H1 (cell line): Measurements from ENCODE around the gene PTPRF. TPM values are rescaled to one million over a fixed set of nuclear protein-coding genes. Genes with fewer than 3 reads are reported as not detected.

Experiments used
- HDAC6 ChIP-seq: IDR thresholded peaks from one replicate; pipeline ENCODE4 v1.7.1; 2012; ENCODE audit warnings: low read depth, mild to moderate bottlenecking, inconsistent platforms, low read length, moderate library complexity
- PHF8 ChIP-seq: fragments of 200-600 bp; sonication (generic); conservative IDR thresholded peaks from 2 replicates; pipeline ENCODE4 v1.7.1; 2012; ENCODE audit warnings: low read depth, mild to moderate bottlenecking, inconsistent platforms, low read length, moderate library complexity
- polyA plus RNA-seq, 7 experiments: library from polyadenylated mRNA; depleted of rRNA in 3 of 7; stranded (reverse) in 5 of 7; unstranded in 2 of 7; fragments of >200 nt in 5 of 7; fragments of 200-250 nt in 2 of 7; gene quantifications; 1 replicate in 5 of 7; 2 replicates in 1 of 7; 4 replicates in 1 of 7; pipeline versions ENCODE4 v1.2.1 to v1.2.3, GENCODE V29; 2011 to 2013; ENCODE audit warnings: missing spikeins in 2 of 7, mixed read lengths in 2 of 7
- total RNA-seq: library from RNA; stranded (reverse); fragmentation: NEBNext Ultra II Directional; extraction: Animal tissue kit (Norgen Biotek cat#: 25700); gene quantifications from 2 replicates; pipeline ENCODE4 v1.2.1, GENCODE V29; 2021

The PTPRF gene
- total and polyA plus RNA-seq, 2 of the 8 experiments (the other 6 are each of a cell fraction or from before 2014, with no cell fraction given) = 136 to 231 TPM

DNA sequence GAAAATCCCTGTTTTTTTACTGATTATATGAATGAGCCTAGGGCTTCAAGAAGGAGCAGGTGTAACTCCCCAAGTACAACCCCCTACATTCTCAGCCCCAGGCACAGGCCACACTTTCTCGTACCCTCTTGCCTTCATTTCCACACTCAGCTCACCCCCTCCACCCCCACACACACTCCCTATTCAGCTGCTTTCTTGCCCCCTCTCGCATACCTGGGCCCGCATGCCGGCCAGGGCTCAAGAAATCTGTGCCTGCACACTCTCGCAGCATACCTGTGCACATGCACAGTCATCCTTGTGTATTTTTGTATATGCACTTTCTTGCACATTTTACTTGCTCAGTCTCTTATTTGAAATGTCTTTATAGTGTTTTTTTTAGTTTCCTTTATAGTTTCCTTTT is 2.0 kb downstream of the PTPRF start (continued):
- TF ChIP-seq HDAC6 (no peak), PHF8 (no peak)
- TF ChIP-seq, all 59 proteins: peak for 0
